SJSA1 (cell line): ENCODE data around the gene BHLHA15. TPM values are rescaled to one million over a fixed set of nuclear protein-coding genes. Genes with fewer than 3 reads are reported as not detected.

ENCODE experiments used
- total RNA-seq: library from RNA; depleted of rRNA; stranded (reverse); fragments of >200 nt; shearing (Covaris generic); gene quantifications from 2 replicates; pipeline ENCODE4 v1.2.3, GENCODE V29; 2014; rRNA removed

Gene BHLHA15
- total RNA-seq, 1 experiment from 2014 or later: not detected

Other genes with a start within 250 kb of the BHLHA15 start
- gene OCM2, start 221.2 kb upstream of the BHLHA15 start, total RNA-seq: not detected in 2 replicates
- gene LMTK2, start 104.6 kb upstream of the BHLHA15 start, total RNA-seq: 5.2 and 8.8 TPM in 2 replicates
- 11.0 and 22.1 TPM in 2 replicates for gene TECPR1, start 40.8 kb downstream of the BHLHA15 start, total RNA-seq
- gene BRI3, start 70.2 kb downstream of the BHLHA15 start, total RNA-seq: 19.3 and 30.2 TPM in 2 replicates
- gene BAIAP2L1, start 189.7 kb downstream of the BHLHA15 start, total RNA-seq: 15.9 and 16.9 TPM in 2 replicates